A172 (cell line): ENCODE results near the gene NDRG3. TPM values are rescaled to one million over a fixed set of nuclear protein-coding genes. Genes with fewer than 3 reads are reported as not detected.
"Not testable (repeated sequence)": the region's sequence is repeated elsewhere in the genome, so short reads cannot be mapped to it uniquely, and the experiment has no call there.

Source experiments
- DNase-seq: peaks from one replicate; pipeline ENCODE4 v3.0.0-alpha.2; 2015; ENCODE audit warnings: low spot score
- total RNA-seq: library from RNA; depleted of rRNA; stranded (reverse); fragments of >200 nt; shearing (Covaris generic); gene quantifications from 2 replicates; pipeline ENCODE4 v1.2.3, GENCODE V29; 2014

The NDRG3 gene
- total RNA-seq, 1 experiment from 2014 or later, result 54.6 TPM

- no peak for DNase-seq
These were observed 57.3 kb downstream of the NDRG3 start for GRCh38 chr20:36688630-36689029.

DNA sequence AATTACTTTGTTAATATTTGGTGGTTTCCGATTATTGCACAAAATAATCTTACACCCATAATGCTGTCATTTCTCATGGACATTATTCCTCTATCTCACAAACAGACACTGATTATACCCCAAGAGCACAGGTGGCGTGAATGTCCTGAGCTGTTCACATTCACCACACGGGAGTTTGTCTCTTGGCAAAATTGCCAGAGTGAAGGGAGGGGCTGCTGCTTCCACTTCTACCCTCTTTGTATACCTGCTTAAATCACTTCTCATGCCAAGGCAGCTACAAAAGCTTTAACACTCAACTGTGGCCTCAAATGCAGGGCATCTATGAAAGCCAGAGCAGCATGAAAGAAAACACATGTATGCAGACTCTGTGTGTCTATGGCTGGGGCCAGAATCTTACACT, 58.0 kb downstream of the NDRG3 start:
- DNase-seq, result no peak

DNA sequence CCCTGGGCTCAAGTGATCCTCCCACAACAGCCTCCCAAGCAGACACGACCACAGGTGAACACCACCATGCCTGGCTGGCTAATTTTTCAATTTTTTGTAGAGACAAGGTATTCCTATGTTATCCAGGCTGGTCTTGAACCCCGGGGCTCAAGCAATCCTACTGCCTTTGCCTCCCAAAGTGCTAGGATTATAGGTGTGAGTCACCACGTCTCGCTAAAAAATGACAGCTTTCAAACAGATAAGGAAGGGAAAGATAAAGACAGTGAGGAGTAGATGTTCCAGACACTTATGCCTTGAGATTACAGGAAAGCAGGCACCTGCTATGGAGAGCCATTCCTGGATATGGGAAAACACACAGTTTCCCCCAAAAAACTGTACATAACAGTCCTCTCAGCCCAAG, 58.9 kb downstream of the NDRG3 start:
- DNase-seq, result no peak

DNA sequence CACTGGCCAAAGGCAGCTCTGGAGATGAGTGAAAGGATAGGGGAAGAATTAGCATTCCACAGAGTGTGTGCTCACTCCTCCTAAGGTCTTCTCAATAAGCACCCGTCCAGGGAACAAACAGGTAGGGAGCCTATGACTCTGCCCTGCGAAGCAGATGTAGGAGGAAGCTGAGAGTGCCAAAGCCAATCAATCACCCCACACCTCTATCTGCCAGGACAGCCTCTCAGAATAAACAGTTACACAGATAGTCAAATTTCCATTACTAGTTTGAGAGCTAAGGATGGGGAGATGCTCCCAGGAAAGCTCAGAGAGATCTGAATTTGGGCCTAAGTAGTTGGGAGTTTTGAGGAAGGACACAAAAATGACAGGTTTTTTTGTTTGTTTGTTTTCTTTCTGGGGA, 59.4 kb downstream of the NDRG3 start:
- DNase-seq, result no peak

DNA sequence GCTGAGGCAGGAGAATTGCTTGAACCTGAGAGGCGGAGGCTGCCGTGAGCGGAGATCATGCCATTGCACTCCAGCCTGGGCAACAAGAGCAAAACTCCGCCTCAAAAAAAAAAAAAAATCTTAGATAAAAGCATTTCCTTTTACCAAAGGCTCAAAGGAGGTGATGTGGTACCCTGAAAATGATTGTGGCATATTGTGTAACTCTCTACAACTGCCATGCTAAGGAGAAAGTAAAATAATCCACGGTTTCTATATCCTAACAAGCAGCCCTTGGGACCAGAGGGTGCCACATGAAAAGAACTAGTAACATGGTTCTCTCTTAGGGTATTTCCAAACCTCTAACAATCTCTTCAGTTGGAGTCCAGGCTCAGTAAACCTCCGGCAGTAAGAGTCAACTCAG, 61.1 kb downstream of the NDRG3 start:
- no peak for DNase-seq

GRCh38 chr20:36682311-36682710, 63.6 kb downstream of the NDRG3 start:
- no peak for DNase-seq

- DNase-seq, result no peak
These were observed 68.5 kb downstream of the NDRG3 start for GRCh38 chr20:36677422-36677771.

GRCh38 chr20:36676701-36677421, 69.0 kb downstream of the NDRG3 start:
- peak; percentile 9 for DNase-seq

- DNase-seq, result not testable (repeated sequence)
These were observed 70.3 kb downstream of the NDRG3 start for GRCh38 chr20:36675545-36675944.

GRCh38 chr20:36672991-36673390, 72.9 kb downstream of the NDRG3 start:
- DNase-seq, result no peak

- no peak for DNase-seq
These were observed 75.1 kb downstream of the NDRG3 start for GRCh38 chr20:36670665-36671357.

DNA sequence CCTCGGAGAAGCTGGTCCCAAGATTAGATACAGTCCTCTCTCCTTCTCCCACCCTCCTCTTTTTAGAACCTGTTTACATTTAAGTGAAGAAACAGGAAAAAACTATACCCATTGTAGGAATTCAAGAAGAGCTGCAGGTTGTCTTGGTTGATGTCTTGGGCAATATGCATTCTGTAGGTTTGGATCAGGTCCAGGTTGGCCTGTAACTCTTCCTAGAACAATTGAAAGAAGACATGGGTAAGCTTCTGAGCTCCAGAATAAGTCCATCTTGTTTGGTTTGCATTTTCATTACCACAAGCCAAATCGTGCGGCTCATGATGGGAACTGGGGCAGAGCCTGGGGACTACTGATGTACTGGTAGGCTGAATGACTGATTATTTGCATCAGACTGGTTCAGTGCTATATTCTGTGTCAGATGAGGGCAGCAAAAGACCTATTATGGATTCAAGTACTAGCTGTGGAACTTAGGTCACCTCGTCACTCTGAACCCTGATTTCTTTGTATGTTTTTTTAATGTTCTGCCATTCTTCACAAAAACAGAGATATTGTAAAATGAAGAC, 79.6 kb downstream of the NDRG3 start:
- DNase-seq, result no peak

DNA sequence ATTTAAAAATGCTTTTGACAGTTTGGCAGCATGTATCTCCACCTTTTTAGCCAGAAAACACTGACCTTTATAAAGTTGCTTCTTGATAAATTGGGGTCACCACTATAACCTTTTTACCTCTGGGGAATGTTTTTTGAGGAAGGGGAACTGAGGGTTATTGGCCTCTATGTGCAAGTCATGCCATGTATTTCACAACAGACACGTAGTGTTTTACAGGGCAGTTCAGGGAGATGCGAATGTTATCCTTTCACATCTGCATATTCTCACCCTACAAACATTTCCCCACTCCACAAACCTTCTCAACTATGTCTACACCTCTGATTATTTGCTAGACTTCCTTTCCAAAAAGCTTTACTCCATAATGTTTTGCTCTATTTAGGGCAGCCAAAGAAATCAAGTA, 82.9 kb downstream of the NDRG3 start:
- no peak for DNase-seq

DNA sequence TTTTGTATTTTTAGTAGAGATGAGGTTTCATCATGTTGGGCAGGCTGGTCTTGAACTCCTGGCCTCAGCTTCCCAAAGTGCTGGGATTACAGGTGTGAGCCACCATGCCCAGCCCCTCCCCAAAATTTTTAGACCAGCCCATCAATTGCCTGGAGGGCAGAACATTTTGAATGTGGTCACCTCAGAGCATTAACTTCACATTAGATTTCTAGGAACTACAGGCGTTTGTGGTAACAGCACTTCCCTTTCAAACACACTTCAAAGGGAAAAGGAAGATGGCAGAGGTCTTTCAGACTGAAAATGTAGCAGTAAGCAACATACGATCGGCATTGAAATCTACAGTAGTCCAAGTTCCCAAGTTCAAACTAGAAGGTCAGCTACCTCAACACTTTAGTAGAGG, 87.6 kb downstream of the NDRG3 start:
- no peak for DNase-seq

DNA sequence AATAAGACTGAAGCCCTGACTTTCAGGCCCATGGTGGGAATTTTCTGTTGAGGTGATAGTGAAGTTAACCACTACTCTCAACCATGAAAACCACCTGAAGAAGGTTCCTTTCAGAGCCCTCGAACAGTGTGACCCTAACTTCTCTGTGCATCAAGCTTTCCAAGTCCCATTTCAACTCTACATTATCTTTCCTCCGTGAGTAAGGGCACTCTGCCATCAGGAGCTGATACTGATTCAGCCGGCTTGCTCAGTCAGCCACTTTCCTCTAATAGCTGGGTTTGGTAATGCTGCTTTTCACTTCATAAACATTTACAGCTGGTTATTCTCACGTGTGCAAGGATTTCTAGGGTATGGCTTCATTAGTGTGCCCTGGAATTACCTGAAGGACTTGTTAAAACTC, 89.2 kb downstream of the NDRG3 start:
- no peak for DNase-seq

GRCh38 chr20:36655004-36655403, 90.9 kb downstream of the NDRG3 start:
- no peak for DNase-seq

DNA sequence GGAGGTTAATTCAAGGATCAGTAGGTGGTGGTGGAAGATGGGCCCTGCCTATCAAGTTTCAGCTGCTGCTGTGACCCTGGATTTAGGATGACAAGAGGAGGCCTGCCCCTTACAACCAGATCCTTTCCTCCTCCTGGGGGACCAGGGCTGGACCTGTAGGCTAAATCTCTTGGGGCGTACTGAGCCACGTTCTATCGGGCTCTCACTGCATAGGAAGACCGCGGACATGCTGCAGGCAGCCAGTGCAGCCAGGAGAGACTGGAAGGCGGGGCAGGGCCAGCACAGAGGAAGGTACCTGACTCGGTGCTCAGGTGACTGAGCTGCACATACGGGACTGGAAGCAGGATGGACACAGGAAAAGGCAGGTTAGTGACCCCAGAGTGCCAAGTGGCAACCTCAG, 91.4 kb downstream of the NDRG3 start:
- DNase-seq, result no peak

GRCh38 chr20:36653456-36653855, 92.4 kb downstream of the NDRG3 start:
- no peak for DNase-seq

- DNase-seq, result no peak
These were observed 98.4 kb downstream of the NDRG3 start for GRCh38 chr20:36647196-36648121.

- DNase-seq, result no peak
These were observed 99.2 kb downstream of the NDRG3 start for GRCh38 chr20:36646678-36647077.

DNA sequence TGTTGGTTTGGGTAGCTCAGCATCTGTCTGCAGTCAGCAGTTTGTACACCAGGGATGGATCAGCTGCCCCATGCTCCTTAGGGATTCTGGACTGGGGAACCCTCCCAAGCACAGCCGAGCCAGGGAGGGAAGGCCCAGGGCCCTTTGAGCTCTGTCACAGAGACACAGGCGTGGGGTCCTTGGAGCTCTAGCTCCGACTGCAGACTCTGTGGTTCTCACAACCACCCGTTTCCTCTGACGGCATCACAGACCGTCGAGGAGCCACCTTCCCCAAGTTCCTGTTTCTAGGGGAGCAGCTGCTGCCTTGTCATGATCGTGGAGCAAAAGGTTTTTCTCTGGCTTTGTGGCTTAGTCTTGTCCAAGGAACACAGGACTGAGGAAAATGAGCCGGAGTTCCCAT, 99.9 kb downstream of the NDRG3 start, which contains the start of gene SLA2:
Gene SLA2 (minus strand): TSS at position 199 of the 400 bp plus-strand sequence. CDS start 4,861 bp downstream, outside the sequence.
- DNase-seq, result no peak

- DNase-seq, result no peak
These were observed 100.5 kb downstream of the NDRG3 start for GRCh38 chr20:36645353-36645752.
